Thyroid gland (tissue), 4 donors: ENCODE measurements around the gene LRBA. TPM values are rescaled to one million over a fixed set of nuclear protein-coding genes. Genes with fewer than 3 reads are reported as not detected.

Experiments
- DNase-seq, 2 donors: peaks; one replicate each; pipeline ENCODE4 v3.0.0-alpha.2; 2019
- H3K27ac ChIP-seq, 3 donors: fragments of 200-600 bp; sonication (generic); 1 replicate in 2 of 3; 2 replicates in 1 of 3; pipeline ENCODE4 v1.5.1; 2016 to 2019; ENCODE audit warnings: mild to moderate bottlenecking in 1 of 3, moderate library complexity in 1 of 3
- H3K27me3 ChIP-seq: fragments of 200-600 bp; sonication (generic); one replicate; pipeline ENCODE4 v1.5.1; 2019
- H3K36me3 ChIP-seq, 2 donors: fragments of 200-600 bp; sonication (generic); one replicate each; pipeline ENCODE4 v1.5.1; 2016 to 2019
- H3K4me1 ChIP-seq, 2 donors: fragments of 200-600 bp; sonication (generic); one replicate each; pipeline ENCODE4 v1.5.1; 2017 to 2019
- H3K4me3 ChIP-seq, 3 donors: fragments of 200-600 bp; sonication (generic); replicated peaks in 1 of 3; 1 replicate in 2 of 3; 2 replicates in 1 of 3; pipeline ENCODE4 v1.5.1; 2016; ENCODE audit warnings: mild to moderate bottlenecking in 1 of 3
- H3K9me3 ChIP-seq: fragments of 200-600 bp; sonication (generic); one replicate; pipeline ENCODE4 v1.5.1; 2017
- CTCF ChIP-seq, 6 experiments: fragments of 200-600 bp in 3 of 6; fragments of 450-650 bp in 3 of 6; sonication (generic) in 3 of 6; IDR thresholded peaks; one replicate each; pipeline ENCODE4 v1.5.1; 2016 to 2019; ENCODE audit warnings: antibody characterized with exemption in 6 of 6, mild to moderate bottlenecking in 2 of 6, inconsistent platforms in 1 of 6, moderate library complexity in 1 of 6
- POLR2A ChIP-seq, 2 donors: fragments of 450-650 bp; IDR thresholded peaks; one replicate each; pipeline ENCODE4 v1.6.1; 2017; ENCODE audit warnings: antibody characterized with exemption in 2 of 2, mild to moderate bottlenecking in 2 of 2, moderate library complexity in 1 of 2
- WGBS, 2 donors: methylation state at CpG; one replicate each; pipeline ENCODE4 v1.1.5; 2017; 5-methylcytosine and 5-hydroxymethylcytosine counted together
- intact Hi-C: fragments of 100-400 bp; cut with DNase I; formaldehyde crosslinking; loops from one replicate; pipeline ENCODE4 v1.15.1; 2023
- total RNA-seq, 4 donors: library from RNA; depleted of rRNA; stranded (reverse); fragments of >200 nt; gene quantifications; one replicate each; pipeline ENCODE4 v1.2.3, GENCODE V29; 2016

The LRBA gene
- total RNA-seq, 4 donors from 2014 or later, result 98.9 to 127 (median 113) TPM

GRCh38 chr4:150431221-150431620, 583.9 kb downstream of the LRBA start:
- H3K36me3 ChIP-seq, result no peaks in the 10 kb centered on the region
- no peaks in the 10 kb centered on the region for H3K9me3 ChIP-seq
- no peak overlapping the region for H3K4me3 ChIP-seq
- TF ChIP-seq CTCF (IDR thresholded peaks at IDR 0.05) (no peak), POLR2A (IDR thresholded peaks at IDR 0.05) (no peak)
- H3K27ac ChIP-seq, result no peak overlapping the region
- no peak for DNase-seq
- intact Hi-C loops, result no loop called here
- H3K27me3 ChIP-seq, result no peaks in the 10 kb centered on the region
- H3K4me1 ChIP-seq, result no peaks in the 10 kb centered on the region

- Histone ChIP-seq H3K27me3 (no peaks in the 10 kb centered on the region), H3K4me3 (no peak overlapping the region), H3K27ac (no peak overlapping the region), H3K4me1 (no peaks in the 10 kb centered on the region), H3K36me3 (no peaks in the 10 kb centered on the region), H3K9me3 (no peaks in the 10 kb centered on the region)
- no peak for DNase-seq
- intact Hi-C loops, result no loop called here
- TF ChIP-seq POLR2A (IDR thresholded peaks at IDR 0.05) (no peak), CTCF (IDR thresholded peaks at IDR 0.05) (no peak)
- 76 to 85% methylated on average over 1 of the region's 1 CpG for WGBS, 2 donors
Observed at GRCh38 chr4:150425161-150425560, 589.9 kb downstream of the LRBA start.

- H3K27me3 ChIP-seq, result no peaks in the 10 kb centered on the region
- no peak for TF ChIP-seq CTCF (IDR thresholded peaks at IDR 0.05)
- no peak for TF ChIP-seq POLR2A (IDR thresholded peaks at IDR 0.05)
- no peak for DNase-seq
- intact Hi-C loops, result no loop called here
- no peaks in the 10 kb centered on the region for H3K4me1 ChIP-seq
- H3K4me3 ChIP-seq, result no peak overlapping the region
- no peak overlapping the region for H3K27ac ChIP-seq
- H3K9me3 ChIP-seq, result no peaks in the 10 kb centered on the region
- WGBS, 2 donors, result 98 to 99% methylated on average over 12 of the region's 12 CpGs
- no peaks in the 10 kb centered on the region for H3K36me3 ChIP-seq
Observed at GRCh38 chr4:150423503-150423902, 591.6 kb downstream of the LRBA start.

- H3K4me3 ChIP-seq, result no peak overlapping the region
- H3K27ac ChIP-seq, result no peak overlapping the region
- DNase-seq, result no peak
- WGBS, 2 donors, result 86 to 88% methylated on average over 13 of the region's 13 CpGs
- H3K9me3 ChIP-seq, result no peaks in the 10 kb centered on the region
- H3K36me3 ChIP-seq, result no peaks in the 10 kb centered on the region
- TF ChIP-seq CTCF (IDR thresholded peaks at IDR 0.05) (no peak), POLR2A (IDR thresholded peaks at IDR 0.05) (no peak)
- intact Hi-C loops, result no loop called here
- no peaks in the 10 kb centered on the region for H3K4me1 ChIP-seq
- no peaks in the 10 kb centered on the region for H3K27me3 ChIP-seq
Observed at GRCh38 chr4:150423074-150423473, 592.0 kb downstream of the LRBA start.

- no peak for DNase-seq
- TF ChIP-seq CTCF (IDR thresholded peaks at IDR 0.05) (no peak), POLR2A (IDR thresholded peaks at IDR 0.05) (no peak)
- intact Hi-C loops, result no loop called here
- Histone ChIP-seq H3K27ac (no peak overlapping the region), H3K9me3 (no peaks in the 10 kb centered on the region), H3K4me1 (no peaks in the 10 kb centered on the region), H3K4me3 (no peak overlapping the region), H3K36me3 (no peaks in the 10 kb centered on the region), H3K27me3 (no peaks in the 10 kb centered on the region)
- 44 to 52% methylated on average over 1 of the region's 1 CpG for WGBS, 2 donors
Observed at GRCh38 chr4:150421612-150422011, 593.5 kb downstream of the LRBA start.
